Stimulated activated CD4-positive, alpha-beta T cell treated with anti-CD3 and anti-CD28 coated beads, Interleukin-2, amount 100 ng/mL, for 4 hours (primary cell): ENCODE measurements around the gene MYZAP.

Source experiments
- DNase-seq: peaks from one replicate; pipeline ENCODE4 v3.0.0-alpha.2; 2020; ENCODE audit warnings: low read depth

MYZAP gene

GRCh38 chr15:57697588-57697987 is 105.9 kb downstream of the MYZAP start:
- no peak for DNase-seq

GRCh38 chr15:57698243-57698642 is 106.5 kb downstream of the MYZAP start:
- no peak for DNase-seq

DNA sequence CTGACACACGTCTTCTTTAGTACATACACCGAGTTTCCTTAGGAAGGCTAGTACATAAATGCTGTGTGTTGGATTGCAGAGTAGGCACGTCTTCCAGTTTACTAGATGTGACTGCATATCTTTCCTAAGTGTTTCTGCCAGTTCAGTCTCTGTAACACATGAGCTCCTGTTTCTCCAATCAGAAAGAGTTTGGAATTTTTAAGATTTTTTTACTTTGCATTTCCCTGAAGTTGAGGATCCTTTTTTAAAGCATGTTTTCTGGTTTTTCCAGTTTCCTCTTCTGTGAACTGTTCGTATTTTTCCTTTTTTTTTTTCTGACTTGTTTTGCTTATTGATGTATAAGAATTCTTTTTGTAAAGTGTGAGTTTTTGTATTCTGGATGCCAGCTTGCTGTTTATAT is 107.3 kb downstream of the MYZAP start:
- DNase-seq: no peak

DNA sequence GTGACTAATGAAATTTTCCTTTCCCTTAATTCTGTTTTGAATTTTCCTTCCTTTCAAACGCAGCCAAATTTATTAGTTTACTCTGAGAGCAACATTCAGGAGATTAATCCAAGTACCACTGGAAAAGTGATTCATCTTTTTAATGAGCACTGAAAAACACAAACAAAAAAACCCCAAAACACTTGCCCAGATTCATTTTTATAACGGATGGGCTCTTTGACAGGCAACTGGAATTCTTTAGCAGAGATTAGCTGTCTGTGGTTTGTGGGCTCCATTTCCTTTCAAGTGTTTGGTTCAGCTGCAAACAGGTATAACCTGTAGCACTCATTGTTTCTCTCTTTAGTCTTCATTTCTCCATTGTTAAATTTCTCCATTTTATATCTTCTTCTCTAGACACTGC is 111.7 kb downstream of the MYZAP start:
- no peak for DNase-seq

DNA sequence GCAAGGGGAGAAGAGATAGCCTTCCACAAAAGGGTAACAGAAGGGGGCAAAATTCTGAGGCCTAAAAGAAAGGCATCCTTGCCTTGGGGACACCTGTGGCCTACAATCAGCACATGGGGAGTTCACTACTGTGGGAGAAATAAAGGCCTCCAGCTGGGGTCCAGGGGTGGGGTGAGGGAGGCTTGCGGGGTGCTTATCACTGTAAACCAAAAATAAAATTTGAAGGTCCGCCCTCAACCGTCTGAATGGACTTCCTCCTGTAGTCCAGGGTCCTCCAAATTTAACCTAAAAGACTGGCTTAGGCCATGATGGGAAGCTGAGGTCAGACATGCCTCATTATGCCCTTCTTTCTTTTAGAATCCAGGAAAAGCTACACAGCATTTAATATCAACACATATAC is 112.7 kb downstream of the MYZAP start:
- DNase-seq: no peak

- DNase-seq: no peak
These were observed 114.2 kb downstream of the MYZAP start for GRCh38 chr15:57705746-57706404.

DNA sequence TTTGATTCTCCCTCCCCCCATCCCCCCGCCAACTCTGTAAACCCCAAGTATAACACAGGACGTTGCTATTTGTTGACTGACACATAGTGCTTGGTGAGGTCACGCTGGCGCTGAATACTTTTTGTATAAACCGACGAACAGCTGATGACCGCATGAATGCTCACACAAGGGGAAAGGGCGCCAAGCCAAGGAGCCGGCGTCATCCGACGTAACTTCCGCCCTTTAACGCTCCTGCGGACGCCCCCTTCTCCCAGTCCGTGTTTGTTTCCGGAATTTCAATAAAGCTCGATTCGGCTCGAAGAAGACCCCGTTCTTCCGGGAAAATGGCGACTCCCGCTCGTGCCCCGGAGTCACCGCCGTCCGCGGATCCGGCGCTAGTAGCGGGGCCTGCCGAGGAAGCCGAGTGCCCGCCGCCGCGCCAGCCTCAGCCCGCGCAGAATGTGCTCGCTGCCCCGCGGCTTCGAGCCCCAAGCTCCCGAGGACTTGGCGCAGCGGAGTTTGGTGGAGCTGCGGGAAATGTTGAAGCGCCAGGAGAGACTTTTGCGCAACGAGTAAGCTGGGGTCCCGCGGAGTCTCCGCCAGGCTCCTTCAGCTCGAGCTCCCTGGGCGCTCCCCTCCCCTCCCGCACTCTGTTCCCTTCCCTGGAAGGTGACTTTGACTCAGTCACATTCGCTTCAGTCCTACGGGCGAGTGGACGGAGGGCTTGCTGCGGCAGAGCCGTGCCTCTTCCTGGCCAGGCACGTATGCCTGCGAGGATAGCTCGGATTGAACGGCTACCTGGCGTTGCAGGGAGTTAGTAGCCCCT is 114.9 kb downstream of the MYZAP start, which contains the start of gene POLR2M:
Gene POLR2M (plus strand): TSS at position 310 of the 805 bp plus-strand sequence. CDS start 129 bp downstream, at position 439.
- peak; percentile 86 for DNase-seq

GRCh38 chr15:57708047-57708446 is 116.3 kb downstream of the MYZAP start:
- no peak for DNase-seq

DNA sequence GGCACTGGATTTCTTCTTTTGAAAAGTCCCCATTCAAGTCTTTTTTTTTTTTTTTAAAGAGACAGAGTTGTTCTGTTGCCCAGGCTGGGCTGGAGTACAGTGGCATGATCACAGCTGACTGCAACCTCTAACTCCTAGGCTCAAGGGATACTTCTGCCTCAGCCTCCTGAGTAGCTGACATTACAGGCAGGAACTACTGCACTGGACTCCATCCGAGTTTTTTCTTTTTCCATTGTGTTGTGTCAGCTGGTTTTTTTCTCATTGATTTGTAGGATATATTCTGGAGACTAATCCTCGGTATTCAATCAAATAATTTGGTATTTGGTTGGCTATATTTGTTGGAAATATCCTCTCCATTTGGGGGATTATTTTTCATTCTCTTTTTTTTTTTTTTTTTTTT is 126.6 kb downstream of the MYZAP start:
- DNase-seq: no peak

GRCh38 chr15:57720867-57721266 is 129.2 kb downstream of the MYZAP start:
- no peak for DNase-seq

DNA sequence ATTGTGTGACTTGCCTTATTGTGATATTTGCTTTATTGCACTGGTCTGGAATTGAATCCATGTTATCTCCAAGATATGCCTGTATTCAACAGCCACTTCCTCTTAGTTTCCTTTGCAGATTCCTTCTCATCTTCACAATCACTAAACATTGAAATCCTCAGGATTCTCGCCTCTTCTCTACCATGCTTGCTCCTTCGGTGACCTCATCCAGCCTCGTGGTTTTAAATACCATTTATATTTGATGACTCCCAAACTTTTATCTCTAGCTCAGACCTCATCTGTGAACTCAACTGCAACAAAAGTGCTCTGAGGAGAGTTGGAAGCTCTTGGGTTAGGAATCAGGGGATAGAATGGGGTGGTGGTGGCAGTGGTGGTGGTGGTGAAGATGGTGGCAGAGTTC is 134.7 kb downstream of the MYZAP start:
- no peak for DNase-seq

- DNase-seq: no peak
These were observed 135.3 kb downstream of the MYZAP start for GRCh38 chr15:57727031-57727430.

DNA sequence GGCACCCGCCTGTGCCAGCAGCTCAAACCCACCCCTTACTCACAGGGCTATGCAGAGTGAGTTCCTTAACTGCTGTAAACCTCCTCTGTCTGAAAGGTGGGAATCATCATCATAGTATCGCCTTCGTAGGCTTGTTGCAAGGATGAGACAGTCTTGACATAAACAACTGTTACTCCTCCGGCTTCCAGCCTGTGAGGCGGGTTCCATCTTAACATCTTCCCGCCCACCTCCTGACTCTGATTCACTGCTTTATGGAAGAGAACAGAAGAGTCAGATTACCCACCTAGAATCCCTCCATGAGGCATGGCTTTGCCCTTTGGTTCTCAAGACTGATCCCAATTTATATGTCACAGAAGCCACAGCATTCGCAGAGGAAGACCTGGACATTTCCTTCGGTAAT is 136.7 kb downstream of the MYZAP start:
- no peak for DNase-seq

DNA sequence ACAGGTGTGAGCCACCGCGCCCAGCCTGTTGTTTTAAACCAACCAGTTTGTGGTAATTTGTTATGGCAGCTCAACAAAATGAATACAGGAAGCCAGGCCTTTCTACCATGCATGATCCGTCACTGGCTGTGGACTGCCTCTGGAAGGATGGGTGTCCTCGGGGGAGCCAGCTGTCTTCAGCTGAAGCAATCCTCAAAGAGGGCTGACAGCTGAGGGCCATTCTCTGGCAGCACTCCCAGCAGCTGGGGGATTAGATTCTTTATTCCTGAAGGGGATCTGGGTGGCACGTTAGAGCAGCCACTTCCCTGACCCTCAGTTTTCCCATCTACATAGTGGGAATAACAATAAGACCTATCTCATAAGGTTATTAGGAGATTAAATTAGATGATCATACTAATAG is 139.2 kb downstream of the MYZAP start:
- no peak for DNase-seq

DNA sequence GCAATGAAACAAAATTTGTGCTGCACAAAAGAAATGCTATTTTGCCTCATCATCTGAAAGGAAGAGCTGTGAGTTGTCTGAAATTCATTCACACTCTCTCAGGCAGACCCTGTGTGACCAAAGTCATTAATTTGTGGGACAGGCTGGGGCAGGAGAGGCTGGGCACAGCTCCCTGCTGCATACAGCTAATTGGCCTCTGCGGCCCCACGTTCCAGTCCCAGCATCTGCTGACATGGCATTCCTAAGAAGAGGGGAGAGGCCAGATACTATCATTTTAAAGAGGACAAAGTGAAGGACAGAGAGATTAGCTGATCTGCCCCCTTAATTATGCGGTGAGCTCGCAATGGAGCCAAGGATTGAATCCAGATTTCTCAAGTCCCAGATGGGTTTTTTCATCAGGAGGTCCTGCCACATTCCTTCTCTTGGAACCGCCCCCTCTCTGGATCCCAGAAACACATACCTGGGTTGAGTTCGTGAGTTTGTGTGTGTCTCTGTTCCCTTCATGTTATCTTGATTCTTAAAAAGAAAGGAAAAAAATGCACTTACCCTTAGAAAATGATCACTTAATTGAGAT is 139.9 kb downstream of the MYZAP start:
- no peak for DNase-seq

DNA sequence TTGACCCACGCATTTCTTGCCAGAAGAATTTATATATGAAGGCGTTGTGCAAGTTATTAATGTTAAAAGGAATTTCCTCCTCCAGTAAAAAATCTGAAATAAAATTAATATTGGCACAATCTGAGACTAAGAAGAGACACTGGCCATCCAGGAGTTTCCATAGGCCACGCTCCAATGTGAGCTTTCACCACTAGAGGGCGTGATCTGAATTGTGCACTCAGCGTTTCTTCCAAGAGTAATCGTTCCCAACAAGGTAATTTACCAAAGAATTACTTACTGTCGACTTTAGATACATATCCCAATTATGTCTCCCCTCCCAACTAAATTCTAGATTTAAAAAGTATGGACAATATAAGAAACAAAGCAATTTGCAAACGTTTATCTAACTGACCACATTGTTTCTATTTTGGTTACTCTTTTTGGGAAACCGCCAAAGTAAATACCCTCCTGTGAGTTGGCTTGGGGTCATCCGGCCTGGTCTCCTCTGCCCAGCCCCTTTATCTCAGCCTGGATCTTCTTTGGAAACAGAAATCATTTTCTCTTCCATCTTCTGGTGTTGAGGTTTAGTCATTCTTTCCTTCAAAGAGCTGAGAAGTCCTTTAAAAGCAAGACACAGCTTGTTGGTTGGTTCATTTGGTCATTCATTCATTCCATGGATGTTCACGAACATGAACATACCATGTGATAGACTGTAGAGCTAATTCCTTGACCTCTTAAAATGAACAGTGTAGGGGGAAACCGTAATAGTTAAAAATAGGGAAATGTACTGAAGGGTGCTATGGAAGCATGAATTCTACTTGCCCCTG is 141.0 kb downstream of the MYZAP start:
- peak; percentile 19 for DNase-seq

DNA sequence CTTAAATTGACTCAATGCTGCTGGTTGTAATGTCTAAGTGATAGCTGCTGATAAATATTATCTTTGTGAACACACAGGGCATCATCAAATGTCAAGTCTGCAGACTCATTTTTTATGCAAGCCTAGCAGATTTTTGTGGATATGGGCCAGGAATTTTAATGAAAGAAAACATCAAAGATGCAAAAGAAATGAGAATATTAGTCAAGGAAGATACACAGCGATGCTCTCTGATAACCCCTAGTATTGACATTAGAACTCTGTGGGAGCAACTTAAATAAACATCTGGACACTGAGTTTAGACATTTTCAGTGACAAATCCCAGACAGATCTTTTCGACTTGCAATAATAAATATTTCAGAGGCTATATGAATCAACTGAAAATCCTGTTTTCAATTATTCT is 143.2 kb downstream of the MYZAP start:
- DNase-seq: no peak
